ENCODE measurements around the gene PRPF18.

PRPF18 gene

GRCh38 chr10:13604357-13605040, 17.7 kb downstream of the PRPF18 start:
- no peak for DNase-seq

DNA sequence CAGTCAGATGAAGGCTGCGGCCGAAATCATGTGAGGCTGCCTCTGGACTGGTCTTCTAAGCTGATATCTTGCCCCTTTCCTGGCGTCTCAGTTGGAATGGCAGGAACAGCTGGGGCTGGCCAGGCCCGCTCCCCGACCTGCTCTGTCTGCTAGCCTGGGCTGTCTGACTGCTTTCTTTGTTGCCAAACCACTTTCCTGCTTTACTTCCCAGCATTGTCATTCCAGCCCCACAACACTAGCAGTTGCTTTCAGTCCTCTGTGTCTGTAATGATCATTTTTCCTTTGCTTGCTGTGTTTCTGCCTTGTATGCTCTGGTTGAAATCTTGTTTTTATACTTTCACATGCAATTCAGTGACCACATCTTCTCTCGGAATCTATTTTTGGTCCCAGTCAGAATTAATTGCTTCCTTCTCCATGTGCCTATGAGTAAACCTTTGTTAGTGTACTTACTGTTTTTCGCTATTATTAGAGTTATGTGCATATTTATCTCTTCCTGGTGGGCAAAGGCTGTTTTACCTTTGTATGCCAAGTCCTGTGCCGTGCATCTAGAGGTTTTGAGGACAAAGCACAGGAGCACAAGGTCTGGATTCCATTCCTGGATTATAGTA, 21.6 kb downstream of the PRPF18 start:
- DNase-seq: no peak

DNA sequence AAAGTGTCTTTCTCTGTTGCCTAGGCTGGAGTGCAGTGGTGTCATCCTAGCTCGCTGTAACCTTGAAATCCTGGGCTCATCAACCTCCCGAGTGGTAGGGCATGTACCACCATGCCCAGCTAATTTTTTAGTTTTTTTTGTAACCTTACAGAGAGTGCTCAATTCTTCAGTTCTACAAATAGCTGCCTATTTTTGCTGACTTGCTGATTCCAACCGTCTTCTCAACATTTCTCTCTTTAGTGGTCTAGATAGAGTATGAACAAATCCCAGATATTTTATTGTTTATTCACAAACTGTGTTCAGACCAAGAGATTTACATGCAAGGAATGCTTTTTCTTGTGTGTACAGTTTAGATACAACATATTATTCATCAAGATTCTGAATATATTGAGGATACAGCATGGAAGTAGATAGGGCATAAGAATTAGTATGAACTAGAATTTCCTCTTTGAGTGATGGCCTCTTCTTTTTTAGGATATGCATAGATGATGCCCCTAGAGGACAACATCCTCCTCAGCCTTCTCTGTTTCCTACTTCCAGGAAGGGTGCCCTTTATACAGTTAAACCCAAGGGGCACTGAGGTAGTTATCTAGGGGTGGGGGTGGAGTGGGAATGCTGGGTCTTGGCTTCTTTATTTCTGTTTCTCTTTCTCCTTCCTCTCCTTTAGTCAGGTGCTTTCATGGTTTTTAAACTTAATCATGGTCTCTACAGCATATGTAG, 26.0 kb downstream of the PRPF18 start:
- DNase-seq: no peak

GRCh38 chr10:13613519-13613918, 26.8 kb downstream of the PRPF18 start:
- no peak for DNase-seq

- no peak for DNase-seq
These were observed 28.0 kb downstream of the PRPF18 start for GRCh38 chr10:13614530-13615332.

- no peak for DNase-seq
These were observed 29.0 kb downstream of the PRPF18 start for GRCh38 chr10:13615650-13616300.

GRCh38 chr10:13617116-13617515, 30.4 kb downstream of the PRPF18 start:
- no peak for DNase-seq

GRCh38 chr10:13621931-13622330, 35.2 kb downstream of the PRPF18 start:
- DNase-seq: no peak

GRCh38 chr10:13624630-13625029, 37.9 kb downstream of the PRPF18 start:
- no peak for DNase-seq

GRCh38 chr10:13627459-13628310, 40.9 kb downstream of the PRPF18 start:
- no peak for DNase-seq

DNA sequence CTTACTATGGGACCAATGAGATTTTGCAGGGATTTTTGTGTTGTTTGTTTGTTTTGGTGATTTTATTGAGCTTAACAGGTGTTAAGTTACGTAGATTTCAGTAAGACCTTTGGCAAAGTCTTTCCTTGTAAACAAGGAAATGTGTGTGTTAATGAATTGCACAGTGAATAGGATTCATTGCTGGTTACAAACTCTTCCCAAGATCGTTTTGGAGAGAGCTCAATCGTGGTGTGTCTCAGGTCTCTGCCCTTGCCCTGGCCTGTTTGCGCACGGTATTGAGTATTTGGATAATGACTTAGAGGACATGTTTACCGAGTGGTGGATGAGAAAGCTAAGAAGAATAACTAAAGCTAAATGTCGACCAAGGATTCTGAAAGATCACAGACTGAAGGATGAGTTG, 41.9 kb downstream of the PRPF18 start:
- no peak for DNase-seq

DNA sequence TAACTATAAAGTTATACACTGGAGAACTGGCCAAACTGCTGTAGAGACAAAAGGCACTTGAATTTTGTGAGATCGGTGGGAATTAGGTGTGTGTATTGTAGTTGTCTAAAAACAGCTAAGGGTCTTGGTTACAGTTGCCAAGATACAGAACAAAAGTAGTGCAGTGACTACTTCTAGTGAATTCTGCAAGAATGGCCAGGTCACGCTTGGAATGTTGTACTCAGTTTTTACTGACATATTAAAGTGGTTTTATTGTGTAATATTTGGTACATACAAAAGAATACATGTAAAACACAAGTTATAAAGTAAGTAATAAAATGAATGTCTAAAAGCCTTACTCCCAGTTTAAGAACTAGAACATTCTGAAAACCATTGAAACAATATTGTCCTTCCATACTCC, 42.4 kb downstream of the PRPF18 start:
- DNase-seq: no peak

- no peak for DNase-seq
These were observed 43.5 kb downstream of the PRPF18 start for GRCh38 chr10:13630231-13630630.

- no peak for DNase-seq
These were observed 44.8 kb downstream of the PRPF18 start for GRCh38 chr10:13631594-13631993.

- DNase-seq: no peak
These were observed 45.7 kb downstream of the PRPF18 start for GRCh38 chr10:13632440-13632839.

DNA sequence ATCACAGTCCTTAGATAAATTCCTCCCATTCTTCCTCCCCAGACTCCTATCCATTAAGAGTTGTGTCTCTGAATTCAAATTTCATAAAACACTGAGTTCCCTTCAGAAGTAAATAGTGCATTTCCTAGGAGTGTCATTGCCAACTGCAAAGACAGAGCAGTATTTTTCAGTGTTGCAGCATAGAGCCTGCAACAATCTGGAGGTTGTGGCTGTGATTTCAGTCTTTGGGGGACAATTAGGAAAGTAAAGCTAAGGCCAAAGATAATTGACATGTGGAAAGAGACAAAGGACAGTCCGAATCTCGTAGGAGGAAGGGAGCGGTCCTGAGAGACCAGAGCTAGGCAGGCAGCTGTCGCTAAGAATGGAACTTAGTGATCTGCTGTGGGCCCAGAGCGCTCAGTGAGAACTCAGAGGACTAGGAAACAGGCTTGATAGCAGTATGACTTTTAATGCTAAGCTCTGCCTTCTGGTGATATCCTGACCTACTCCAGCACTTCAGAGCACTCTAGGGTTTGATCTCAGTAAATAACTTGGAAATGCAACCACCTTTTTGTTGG, 46.2 kb downstream of the PRPF18 start:
- DNase-seq: no peak

GRCh38 chr10:13633689-13634088, 46.9 kb downstream of the PRPF18 start:
- DNase-seq: no peak

DNA sequence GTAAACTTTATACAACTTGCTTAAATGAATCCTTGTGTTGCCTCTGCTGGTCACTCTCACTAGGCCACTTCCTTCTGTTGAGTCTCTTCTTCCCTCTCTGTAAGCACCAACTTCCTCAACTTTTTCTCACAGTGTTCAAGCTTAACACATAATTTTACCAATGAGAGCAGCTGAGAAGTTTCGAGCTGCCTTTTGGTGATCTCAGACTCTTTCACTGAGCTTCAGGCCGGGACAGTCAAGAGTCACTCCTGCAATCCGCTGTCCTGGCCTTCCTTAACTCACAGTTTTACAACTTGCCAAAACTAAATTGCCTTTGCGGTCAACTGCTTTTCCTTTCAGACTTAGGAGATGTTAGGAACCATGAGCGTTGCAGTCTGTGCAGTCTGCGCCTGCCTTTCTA, 47.4 kb downstream of the PRPF18 start:
- no peak for DNase-seq

- DNase-seq: no peak
These were observed 50.0 kb downstream of the PRPF18 start for GRCh38 chr10:13636776-13637175.

DNA sequence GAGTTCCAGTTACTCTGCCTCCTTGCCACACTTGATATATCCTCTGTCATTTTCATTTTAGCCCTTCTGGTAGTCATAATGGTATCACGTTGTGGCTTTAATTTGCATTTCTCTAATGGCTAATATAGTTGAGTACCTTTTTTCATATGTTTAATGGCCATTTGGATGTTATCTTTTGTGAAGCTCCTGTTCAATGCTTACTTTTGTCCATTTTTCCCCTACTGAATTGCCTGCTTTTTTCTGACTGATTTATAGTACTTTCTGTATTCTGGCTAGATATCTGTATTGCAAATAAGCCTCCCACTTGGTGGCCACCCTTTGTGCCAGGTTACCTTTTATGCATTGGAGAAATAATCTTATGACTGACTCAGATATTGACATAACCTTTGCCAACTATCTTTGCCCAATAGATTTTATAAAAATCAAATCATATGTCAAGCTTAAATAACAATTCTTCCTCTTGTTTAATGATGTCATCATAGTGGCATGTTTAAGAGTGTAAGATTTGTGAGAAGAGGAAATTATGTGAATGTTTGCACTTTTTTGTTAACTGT, 50.6 kb downstream of the PRPF18 start:
- DNase-seq: no peak

- no peak for DNase-seq
These were observed 51.1 kb downstream of the PRPF18 start for GRCh38 chr10:13637894-13638293.

Data from T-helper 2 cell (primary cell).